Adrenal gland (tissue), 12 donors: ENCODE results near the gene DLG2. TPM values are rescaled to one million over a fixed set of nuclear protein-coding genes. Genes with fewer than 3 reads are reported as not detected.

Experiments
- DNase-seq, 7 donors: peaks; one replicate each; pipeline ENCODE4 v3.0.0-alpha.2; 2019 to 2020
- H3K27ac ChIP-seq, 5 donors: fragments of 200-600 bp; sonication (generic) in 4 of 5; 1 replicate in 3 of 5; 2 replicates in 2 of 5; pipeline versions ENCODE4 v1.5.1 to v1.8.0; 2016 to 2020; ENCODE audit warnings: mild to moderate bottlenecking in 1 of 5
- H3K27me3 ChIP-seq: fragments of 200-600 bp; 2 replicates; pipeline ENCODE4 v1.8.0; 2021
- H3K36me3 ChIP-seq, 2 donors: fragments of 200-600 bp; replicated peaks in 1 of 2; 1 replicate in 1 of 2; 2 replicates in 1 of 2; pipeline versions ENCODE4 v1.5.1 to v1.8.0; 2018 to 2022
- H3K4me1 ChIP-seq, 2 donors: fragments of 200-600 bp; replicated peaks in 1 of 2; 1 replicate in 1 of 2; 2 replicates in 1 of 2; pipeline versions ENCODE4 v1.5.1 to v1.8.0; 2018 to 2021
- H3K4me3 ChIP-seq, 4 donors: fragments of 200-600 bp; sonication (generic) in 3 of 4; one replicate each; pipeline ENCODE4 v1.5.1; 2016 to 2018
- H3K9me3 ChIP-seq, 3 donors: fragments of 200-600 bp; sonication (generic) in 1 of 3; replicated peaks in 1 of 3; 1 replicate in 2 of 3; 2 replicates in 1 of 3; pipeline versions ENCODE4 v1.5.1 to v1.8.0; 2016 to 2021
- POLR2A ChIP-seq, 2 donors: fragments of 450-650 bp; IDR thresholded peaks; one replicate each; pipeline ENCODE4 v1.6.1; 2017; ENCODE audit warnings: antibody characterized with exemption in 2 of 2, mild to moderate bottlenecking in 2 of 2, moderate library complexity in 1 of 2
- WGBS, 4 donors: extraction: QIAGEN DNeasy Blood & Tissue Kit in 2 of 4; methylation state at CpG; one replicate each; pipeline versions ENCODE4 v1.1.5 to v1.1.7; 2013 to 2017; 5-methylcytosine and 5-hydroxymethylcytosine counted together
- intact Hi-C, 2 donors: fragments of 100-400 bp; cut with DNase I; formaldehyde crosslinking; loops; one replicate each; pipeline versions ENCODE4 v1.14.1 to v1.15.0; 2022 to 2023
- polyA plus RNA-seq, 3 donors: library from polyadenylated mRNA; stranded (reverse); fragments of 200-250 nt in 2 of 3; fragments of 350-450 nt in 1 of 3; fragmentation: Illumina TruSeq in 1 of 3; extraction: RNeasy Lipid Tissue Mini Kit (QIAGEN cat#74804) in 1 of 3; gene quantifications; one replicate each; pipeline ENCODE4 v1.2.3, GENCODE V29; 2013 to 2014
- total RNA-seq, 9 donors: library from RNA; depleted of rRNA in 4 of 9; stranded (reverse); fragments of >200 nt in 4 of 9; fragments of 120-200 nt in 1 of 9; fragmentation: NEBNext Ultra II Directional in 1 of 9; extraction: Animal tissue kit (Norgen Biotek cat#: 25700) in 1 of 9; gene quantifications; one replicate each; pipeline versions ENCODE4 v1.1.0 to v1.2.4, GENCODE V29; 2013 to 2023
- TF ChIP-seq, protein P1 (sequence below), 6 experiments: fragments of 450-650 bp in 4 of 6; fragments of 200-600 bp in 2 of 6; sonication (generic) in 1 of 6; IDR thresholded peaks; 1 replicate in 5 of 6; 2 replicates in 1 of 6; pipeline versions ENCODE4 v1.5.1 to v1.8.0; 2016 to 2021; ENCODE audit warnings: antibody characterized with exemption in 6 of 6, mild to moderate bottlenecking in 2 of 6, moderate library complexity in 1 of 6
- donor health status: healthy with polysubstance abuse.
- donor health status: Bipolar disorder and iron deficiency.
- donor health status: DM: yes; HTN: yes; CAD: no.
- donor health status: DM: no; HTN: no; CAD: no.
- donor health status: DM: no; HTN: no; CAD: no.
- donor health status: DM: yes; HTN: yes; CAD: no.

Gene DLG2
- total and polyA plus RNA-seq, 12 donors: 8.3 to 101 (median 37.5) TPM

DNA sequence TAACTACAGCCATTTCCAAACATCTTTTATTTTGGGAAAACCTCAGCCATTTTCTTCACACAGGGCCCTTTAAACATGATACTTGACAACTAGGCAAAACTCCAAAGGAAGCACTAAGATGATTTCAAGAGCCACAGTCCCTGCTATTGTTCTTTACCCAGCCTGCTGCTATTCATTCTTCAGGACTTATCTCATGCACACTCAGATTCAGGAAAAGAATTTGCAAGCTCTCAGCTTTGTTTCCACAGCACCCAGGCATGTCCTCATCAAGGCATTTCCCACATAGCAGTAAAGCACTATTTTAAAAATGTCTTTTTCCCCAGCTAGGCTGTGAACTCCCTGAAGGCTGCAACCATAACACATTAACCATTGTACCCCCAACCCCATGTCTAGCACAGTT lies 1731.6 kb downstream of the DLG2 start:
- intact Hi-C loops: no loop called here
- Histone ChIP-seq H3K36me3 (no peaks in the 10 kb centered on the region), H3K4me3 (no peak overlapping the region), H3K4me1 (no peaks in the 10 kb centered on the region), H3K27me3 (no peaks in the 10 kb centered on the region), H3K27ac (no peak overlapping the region), H3K9me3 (no peaks in the 10 kb centered on the region)
- TF ChIP-seq, protein P1, sequence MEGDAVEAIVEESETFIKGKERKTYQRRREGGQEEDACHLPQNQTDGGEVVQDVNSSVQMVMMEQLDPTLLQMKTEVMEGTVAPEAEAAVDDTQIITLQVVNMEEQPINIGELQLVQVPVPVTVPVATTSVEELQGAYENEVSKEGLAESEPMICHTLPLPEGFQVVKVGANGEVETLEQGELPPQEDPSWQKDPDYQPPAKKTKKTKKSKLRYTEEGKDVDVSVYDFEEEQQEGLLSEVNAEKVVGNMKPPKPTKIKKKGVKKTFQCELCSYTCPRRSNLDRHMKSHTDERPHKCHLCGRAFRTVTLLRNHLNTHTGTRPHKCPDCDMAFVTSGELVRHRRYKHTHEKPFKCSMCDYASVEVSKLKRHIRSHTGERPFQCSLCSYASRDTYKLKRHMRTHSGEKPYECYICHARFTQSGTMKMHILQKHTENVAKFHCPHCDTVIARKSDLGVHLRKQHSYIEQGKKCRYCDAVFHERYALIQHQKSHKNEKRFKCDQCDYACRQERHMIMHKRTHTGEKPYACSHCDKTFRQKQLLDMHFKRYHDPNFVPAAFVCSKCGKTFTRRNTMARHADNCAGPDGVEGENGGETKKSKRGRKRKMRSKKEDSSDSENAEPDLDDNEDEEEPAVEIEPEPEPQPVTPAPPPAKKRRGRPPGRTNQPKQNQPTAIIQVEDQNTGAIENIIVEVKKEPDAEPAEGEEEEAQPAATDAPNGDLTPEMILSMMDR (IDR thresholded peaks at IDR 0.05): no peak
- TF ChIP-seq POLR2A (IDR thresholded peaks at IDR 0.05): no peak
- no peak for DNase-seq

DNA sequence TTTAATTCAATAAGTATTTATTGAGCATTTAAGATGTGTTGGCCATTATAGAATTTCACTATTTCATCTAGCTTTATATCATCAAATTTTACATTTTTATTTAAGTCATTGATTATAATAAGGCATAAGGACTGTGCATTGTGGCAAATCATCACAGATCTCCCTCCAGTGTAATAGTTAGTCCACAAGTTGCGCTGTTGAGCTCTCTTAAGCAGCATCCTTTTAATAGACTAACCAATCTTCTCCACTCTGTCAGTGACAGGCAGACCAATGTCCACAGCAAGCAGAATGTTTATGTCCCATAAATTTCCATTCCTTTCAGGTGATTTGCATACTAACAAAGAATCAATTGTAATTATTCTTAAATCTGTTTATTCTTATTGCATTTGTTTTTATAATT lies 1745.7 kb downstream of the DLG2 start:
- H3K27me3 ChIP-seq: no peaks in the 10 kb centered on the region
- intact Hi-C loops: no loop called here
- WGBS, 4 donors: 88 to 94% (median 91%) methylated on average over 1 of the region's 1 CpG
- no peaks in the 10 kb centered on the region for H3K36me3 ChIP-seq
- no peak overlapping the region for H3K27ac ChIP-seq
- no peak for DNase-seq
- no peaks in the 10 kb centered on the region for H3K9me3 ChIP-seq
- TF ChIP-seq POLR2A (IDR thresholded peaks at IDR 0.05): no peak
- TF ChIP-seq, protein P1 (IDR thresholded peaks at IDR 0.05): no peak
- H3K4me1 ChIP-seq: no peaks in the 10 kb centered on the region
- no peak overlapping the region for H3K4me3 ChIP-seq

DNA sequence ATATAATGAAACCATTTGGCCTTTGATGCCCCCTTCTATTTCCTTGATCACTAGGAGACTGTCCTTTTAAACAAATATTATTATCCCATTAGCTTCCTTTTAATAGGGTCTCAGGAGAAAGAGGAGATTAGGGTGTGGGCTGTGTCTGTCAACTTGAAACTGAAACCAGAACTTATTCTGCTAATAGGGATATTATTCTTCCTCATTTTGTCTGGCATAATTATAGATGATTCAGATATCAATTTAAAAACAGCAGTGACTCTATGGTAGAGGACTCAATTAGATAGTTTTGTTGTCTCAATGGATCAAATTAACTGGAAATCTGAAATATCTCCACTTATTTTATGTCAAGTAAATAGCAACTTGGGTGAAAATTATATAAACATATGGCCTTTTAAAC lies 1756.1 kb downstream of the DLG2 start:
- no peak for DNase-seq
- Histone ChIP-seq H3K27ac (no peak overlapping the region), H3K9me3 (no peaks in the 10 kb centered on the region), H3K27me3 (no peaks in the 10 kb centered on the region), H3K36me3 (no peaks in the 10 kb centered on the region), H3K4me3 (no peak overlapping the region), H3K4me1 (peaks cover 6 to 19% of the 10 kb centered on the region in 2 donors)
- TF ChIP-seq, protein P1 (IDR thresholded peaks at IDR 0.05): no peak
- no peak for TF ChIP-seq POLR2A (IDR thresholded peaks at IDR 0.05)
- intact Hi-C loops: no loop called here

DNA sequence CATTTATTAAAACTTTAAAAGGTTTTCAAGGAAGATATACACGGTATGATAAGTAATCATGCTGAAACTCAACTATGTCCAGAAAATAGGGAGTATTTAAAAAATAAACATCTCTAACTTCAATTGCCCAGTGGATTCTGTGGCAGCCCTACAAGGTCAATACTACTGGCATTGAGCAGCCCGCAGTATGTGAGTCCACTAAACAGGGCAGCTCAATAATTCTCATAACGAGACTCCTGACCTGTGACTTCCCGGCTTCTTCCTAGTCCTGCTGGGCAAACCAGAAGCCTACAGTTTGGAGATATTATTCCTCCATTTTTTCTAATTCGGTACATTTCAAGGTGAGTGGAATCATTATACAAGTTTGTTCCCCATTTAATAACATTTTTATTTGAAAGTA lies 1760.5 kb downstream of the DLG2 start:
- 61 to 75% (median 67%) methylated on average over 5 of the region's 5 CpGs for WGBS, 4 donors

More for the DNA sequence above, 1760.5 kb downstream of the DLG2 start:
- no peaks in the 10 kb centered on the region for H3K9me3 ChIP-seq
- no peak overlapping the region for H3K4me3 ChIP-seq
- no peak for TF ChIP-seq POLR2A (IDR thresholded peaks at IDR 0.05)
- TF ChIP-seq, protein P1 (IDR thresholded peaks at IDR 0.05): no peak
- H3K36me3 ChIP-seq: no peaks in the 10 kb centered on the region
- peak overlapping the region in 2 of 5 donors; percentile 66 to 74 for H3K27ac ChIP-seq
- intact Hi-C loops: no loop called here
- H3K4me1 ChIP-seq: peaks cover 14 to 34% of the 10 kb centered on the region in 2 donors
- H3K27me3 ChIP-seq: no peaks in the 10 kb centered on the region
- no peak for DNase-seq
